Measurements from ENCODE around the gene CHP1. TPM values are rescaled to one million over a fixed set of nuclear protein-coding genes. Genes with fewer than 3 reads are reported as not detected.

CHP1 gene
- total RNA-seq, 2 donors from 2014 or later, result 61.0 to 87.9 TPM

DNA sequence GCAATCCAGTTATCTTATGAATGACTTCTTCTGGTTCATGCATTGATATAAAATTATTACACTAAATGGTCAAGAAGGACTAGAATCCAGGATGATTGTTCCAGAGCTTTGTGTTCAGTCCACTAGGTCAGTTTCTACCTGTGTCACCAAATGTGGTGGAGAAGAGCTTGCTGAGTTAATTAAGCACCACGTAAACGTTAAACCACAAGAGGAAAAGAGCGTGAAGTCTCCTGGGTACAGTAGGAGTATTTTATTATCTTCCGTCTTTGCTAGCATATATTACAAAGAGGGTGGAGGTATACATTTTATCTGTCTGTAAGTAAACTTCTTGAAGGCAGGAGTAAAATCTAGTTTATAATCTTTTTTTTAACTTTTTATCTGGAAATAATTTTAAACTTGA is 23.5 kb downstream of the CHP1 start:
- no peak for DNase-seq
- H3K9me3 ChIP-seq, result no peaks in the 10 kb centered on the region
- 86 to 95% methylated on average over 4 of the region's 4 CpGs for WGBS, 2 donors
- H3K27ac ChIP-seq, result no peak overlapping the region
- ATAC-seq, result no peak
- peaks cover 45% of the 10 kb centered on the region for H3K4me1 ChIP-seq
- peaks cover 0 to 5% of the 10 kb centered on the region in 2 donors for H3K36me3 ChIP-seq (replicated peaks in 1 of 2; ENCODE audit: insufficient read depth in 1 of 2, low read depth in 2 of 2)
- intact Hi-C loops (cut with DNase I), result no loop called here
- H3K27me3 ChIP-seq, result no peaks in the 10 kb centered on the region
- TF ChIP-seq, protein P1, sequence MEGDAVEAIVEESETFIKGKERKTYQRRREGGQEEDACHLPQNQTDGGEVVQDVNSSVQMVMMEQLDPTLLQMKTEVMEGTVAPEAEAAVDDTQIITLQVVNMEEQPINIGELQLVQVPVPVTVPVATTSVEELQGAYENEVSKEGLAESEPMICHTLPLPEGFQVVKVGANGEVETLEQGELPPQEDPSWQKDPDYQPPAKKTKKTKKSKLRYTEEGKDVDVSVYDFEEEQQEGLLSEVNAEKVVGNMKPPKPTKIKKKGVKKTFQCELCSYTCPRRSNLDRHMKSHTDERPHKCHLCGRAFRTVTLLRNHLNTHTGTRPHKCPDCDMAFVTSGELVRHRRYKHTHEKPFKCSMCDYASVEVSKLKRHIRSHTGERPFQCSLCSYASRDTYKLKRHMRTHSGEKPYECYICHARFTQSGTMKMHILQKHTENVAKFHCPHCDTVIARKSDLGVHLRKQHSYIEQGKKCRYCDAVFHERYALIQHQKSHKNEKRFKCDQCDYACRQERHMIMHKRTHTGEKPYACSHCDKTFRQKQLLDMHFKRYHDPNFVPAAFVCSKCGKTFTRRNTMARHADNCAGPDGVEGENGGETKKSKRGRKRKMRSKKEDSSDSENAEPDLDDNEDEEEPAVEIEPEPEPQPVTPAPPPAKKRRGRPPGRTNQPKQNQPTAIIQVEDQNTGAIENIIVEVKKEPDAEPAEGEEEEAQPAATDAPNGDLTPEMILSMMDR (IDR thresholded peaks at IDR 0.05), result no peak
- no peak for TF ChIP-seq POLR2A (IDR thresholded peaks at IDR 0.05)
- H3K4me3 ChIP-seq, result no peak overlapping the region

DNA sequence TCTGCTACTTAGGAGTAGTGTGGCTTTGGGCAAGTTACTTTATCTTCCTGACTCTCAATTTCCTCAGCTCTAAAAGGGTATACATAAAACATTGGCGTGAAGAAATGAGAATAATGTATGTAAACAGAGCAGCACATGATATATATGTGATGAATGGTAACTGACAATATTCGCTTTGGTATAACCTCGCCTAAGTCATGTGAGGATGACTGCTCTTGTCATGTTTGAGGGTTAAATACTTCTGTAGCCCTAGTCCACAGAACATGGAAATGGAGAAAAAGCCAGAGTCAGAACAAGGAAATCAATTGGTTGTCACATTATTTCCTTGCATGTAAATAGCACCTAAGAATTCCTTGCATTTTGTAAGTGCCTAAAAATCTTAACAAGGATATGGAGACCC is 25.0 kb downstream of the CHP1 start:
- TF ChIP-seq, protein P1 (IDR thresholded peaks at IDR 0.05), result no peak
- no peak for TF ChIP-seq POLR2A (IDR thresholded peaks at IDR 0.05)
- peaks cover 45% of the 10 kb centered on the region for H3K4me1 ChIP-seq
- intact Hi-C loops (cut with DNase I), result no loop called here
- peaks cover 0 to 5% of the 10 kb centered on the region in 2 donors for H3K36me3 ChIP-seq (replicated peaks in 1 of 2; ENCODE audit: insufficient read depth in 1 of 2, low read depth in 2 of 2)
- no peak overlapping the region for H3K4me3 ChIP-seq
- no peaks in the 10 kb centered on the region for H3K27me3 ChIP-seq
- ATAC-seq (no peak), DNase-seq (no peak)
- no peaks in the 10 kb centered on the region for H3K9me3 ChIP-seq
- WGBS, 2 donors, result 87 to 91% methylated on average over 3 of the region's 3 CpGs
- peak overlapping the region; percentile 47 to 76 (median 63) for H3K27ac ChIP-seq

DNA sequence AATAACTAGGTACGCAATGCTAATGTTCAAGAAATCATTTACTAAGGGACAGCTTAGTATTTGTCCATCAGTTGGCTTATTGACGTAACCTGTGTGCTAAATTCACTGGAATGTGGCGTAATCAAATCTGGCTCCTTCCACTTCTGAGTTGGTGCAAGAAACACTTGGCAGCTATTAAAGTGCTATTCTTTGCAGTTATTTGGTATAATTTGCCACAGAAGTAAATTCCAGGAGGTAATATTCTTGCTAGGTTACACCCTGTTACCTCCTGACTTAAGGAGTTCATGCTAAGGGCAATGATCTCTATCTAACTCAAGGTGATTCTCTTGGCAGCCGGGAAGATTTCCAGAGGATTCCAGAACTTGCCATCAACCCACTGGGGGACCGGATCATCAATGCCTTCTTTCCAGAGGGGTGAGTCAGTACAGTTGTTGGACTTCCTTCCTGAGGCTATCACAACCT is 25.5 kb downstream of the CHP1 start:
- H3K4me3 ChIP-seq, result no peak overlapping the region
- ATAC-seq, result peak; percentile 81
- DNase-seq, result peak in 2 of 4 donors; percentile 35 to 63
- intact Hi-C loops (cut with DNase I), result no loop called here
- TF ChIP-seq, protein P1 (IDR thresholded peaks at IDR 0.05), result no peak
- no peak for TF ChIP-seq POLR2A (IDR thresholded peaks at IDR 0.05)
- peak overlapping the region; percentile 47 to 76 (median 63) for H3K27ac ChIP-seq
- WGBS, 2 donors, result 31 to 34% methylated on average over 5 of the region's 5 CpGs
- H3K9me3 ChIP-seq, result no peaks in the 10 kb centered on the region
- H3K36me3 ChIP-seq (replicated peaks in 1 of 2; ENCODE audit: insufficient read depth in 1 of 2, low read depth in 2 of 2), result peaks cover 0 to 5% of the 10 kb centered on the region in 2 donors
- peaks cover 45% of the 10 kb centered on the region for H3K4me1 ChIP-seq
- H3K27me3 ChIP-seq, result no peaks in the 10 kb centered on the region

DNA sequence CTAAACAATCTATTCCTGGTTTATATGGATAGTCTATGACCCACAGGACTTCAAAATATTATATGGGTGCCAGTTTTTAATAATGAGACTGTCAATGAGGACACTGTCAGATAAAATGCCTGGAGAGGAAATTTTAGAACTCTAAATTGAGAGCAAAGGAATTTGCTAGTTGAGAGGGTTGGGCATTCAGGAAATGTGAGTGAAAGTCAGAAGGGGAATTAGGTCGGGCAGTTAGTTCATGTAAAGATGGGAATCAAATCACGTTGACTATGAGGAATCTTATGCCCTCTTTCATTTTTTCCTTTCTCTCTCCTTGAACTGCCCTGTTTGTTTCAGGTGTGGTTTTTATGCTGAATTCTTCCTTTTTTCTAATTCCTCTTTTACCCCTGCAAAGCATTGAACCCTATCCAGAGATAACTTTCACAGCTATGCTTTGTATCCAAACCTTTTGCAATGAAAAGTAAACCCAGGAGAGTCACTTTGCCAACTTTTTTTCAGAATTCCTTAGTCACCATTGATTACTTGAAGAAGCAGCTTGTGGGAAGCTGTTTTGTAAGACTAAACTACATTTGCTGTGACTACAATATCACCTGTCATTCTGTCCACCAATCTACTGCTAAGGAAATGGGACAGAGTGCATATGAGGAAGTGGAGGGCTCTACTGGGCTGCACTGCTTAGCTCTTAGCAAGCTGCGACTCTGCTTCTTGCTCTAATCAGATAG is 27.8 kb downstream of the CHP1 start:
- intact Hi-C loops (cut with DNase I), result no loop called here
- ATAC-seq, result peak; percentile 93
- Histone ChIP-seq H3K36me3 (replicated peaks in 1 of 2; ENCODE audit: insufficient read depth in 1 of 2, low read depth in 2 of 2) (peaks cover 0 to 7% of the 10 kb centered on the region in 2 donors), H3K4me1 (peaks cover 45% of the 10 kb centered on the region), H3K27ac (peak overlapping the region; percentile 35 to 79 (median 68)), H3K4me3 (no peak overlapping the region), H3K9me3 (no peaks in the 10 kb centered on the region), H3K27me3 (no peaks in the 10 kb centered on the region)
- 8 to 16% methylated on average over 3 of the region's 3 CpGs for WGBS, 2 donors
- TF ChIP-seq, protein P1 (IDR thresholded peaks at IDR 0.05), result no peak
- peak in 2 of 3 donors; percentile 58 to 74 for TF ChIP-seq POLR2A (IDR thresholded peaks at IDR 0.05)
- DNase-seq, result peak; percentile 48 to 77 (median 58)

Data from body of pancreas (tissue), 4 donors.